Sigmoid colon (tissue), 7 donors: ENCODE results near the gene CRB2. TPM values are rescaled to one million over a fixed set of nuclear protein-coding genes. Genes with fewer than 3 reads are reported as not detected.

Experiments used
- DNase-seq: peaks from one replicate; pipeline ENCODE4 v3.0.0-alpha.2; 2019
- H3K27ac ChIP-seq, 4 donors: fragments of 200-600 bp; sonication (generic); one replicate each; pipeline ENCODE4 v1.5.1; 2016 to 2019; ENCODE audit warnings: mild to moderate bottlenecking in 1 of 4
- H3K27me3 ChIP-seq, 3 donors: fragments of 200-600 bp; sonication (generic); one replicate each; pipeline ENCODE4 v1.5.1; 2019; ENCODE audit warnings: mild to moderate bottlenecking in 1 of 3
- H3K36me3 ChIP-seq, 4 donors: fragments of 200-600 bp; sonication (generic); one replicate each; pipeline ENCODE4 v1.5.1; 2016 to 2019
- H3K4me1 ChIP-seq, 4 donors: fragments of 200-600 bp; sonication (generic); one replicate each; pipeline ENCODE4 v1.5.1; 2017 to 2019
- H3K4me3 ChIP-seq, 4 donors: fragments of 200-600 bp; sonication (generic); one replicate each; pipeline ENCODE4 v1.5.1; 2017 to 2019; ENCODE audit warnings: mild to moderate bottlenecking in 2 of 4, moderate library complexity in 1 of 4
- H3K9me3 ChIP-seq, 4 donors: fragments of 200-600 bp in 3 of 4; sonication (generic) in 3 of 4; one replicate each; pipeline versions ENCODE4 v1.5.1 to v1.6.1; 2013 to 2019
- CTCF ChIP-seq, 4 experiments: fragments of 450-650 bp in 3 of 4; fragments of 200-600 bp in 1 of 4; IDR thresholded peaks; one replicate each; pipeline ENCODE4 v1.5.1; 2016 to 2019; ENCODE audit warnings: antibody characterized with exemption in 4 of 4, mild to moderate bottlenecking in 3 of 4, moderate library complexity in 2 of 4
- EP300 ChIP-seq, 4 donors: sonication (generic); formaldehyde crosslinking; IDR thresholded peaks; one replicate each; pipeline ENCODE4 v1.6.1; 2017; ENCODE audit warnings: antibody characterized with exemption in 4 of 4
- POLR2A ChIP-seq, 2 donors: fragments of 450-650 bp; IDR thresholded peaks; one replicate each; pipeline ENCODE4 v1.6.1; 2016; ENCODE audit warnings: antibody characterized with exemption in 2 of 2, mild to moderate bottlenecking in 2 of 2, moderate library complexity in 2 of 2
- POLR2AphosphoS5 ChIP-seq, 4 donors: sonication (generic); formaldehyde crosslinking; IDR thresholded peaks; one replicate each; pipeline ENCODE4 v1.6.1; 2017; ENCODE audit warnings: antibody characterized with exemption in 4 of 4
- WGBS, 2 donors: extraction: QIAGEN DNeasy Blood & Tissue Kit; methylation state at CpG; one replicate each; pipeline ENCODE4 v1.1.7; 2013; 5-methylcytosine and 5-hydroxymethylcytosine counted together
- intact Hi-C: fragments of 100-400 bp; cut with DNase I; formaldehyde crosslinking; loops from one replicate; pipeline ENCODE4 v1.15.1; 2023
- polyA plus RNA-seq, 3 donors: library from polyadenylated mRNA; stranded (reverse); fragments of 200-250 nt; gene quantifications; one replicate each; pipeline ENCODE4 v1.2.3, GENCODE V29; 2013
- total RNA-seq, 4 donors: library from RNA; depleted of rRNA; stranded (reverse); fragments of >200 nt; gene quantifications; one replicate each; pipeline ENCODE4 v1.1.0, GENCODE V29; 2016
- donor health status: healthy with polysubstance abuse.
- donor health status: Bipolar disorder and iron deficiency.
- donor health status: healthy.

CRB2 gene
- total and polyA plus RNA-seq, 7 donors, result 0.14 to 0.79 (median 0.40) TPM; not detected in 3

GRCh38 chr9:123354806-123355508 lies 1.0 kb upstream of the CRB2 start:
- H3K36me3 ChIP-seq, result no peaks in the 10 kb centered on the region
- DNase-seq, result no peak
- TF ChIP-seq CTCF (IDR thresholded peaks at IDR 0.05), result no peak
- TF ChIP-seq POLR2AphosphoS5 (IDR thresholded peaks at IDR 0.05), result no peak
- TF ChIP-seq EP300 (IDR thresholded peaks at IDR 0.05), result no peak
- no peak for TF ChIP-seq POLR2A (IDR thresholded peaks at IDR 0.05)
- no peaks in the 10 kb centered on the region for H3K9me3 ChIP-seq
- H3K4me3 ChIP-seq, result no peak overlapping the region
- intact Hi-C loops, result loop anchor here (1.0 to 10.0 kb wide), 2 partner anchors 30 to 340 kb away; no protein-coding TSS in a partner anchor
- peaks cover 0 to 23% (median 9%) of the 10 kb centered on the region in 4 donors for H3K4me1 ChIP-seq
- peaks cover 0 to 28% (median 3%) of the 10 kb centered on the region in 3 donors for H3K27me3 ChIP-seq
- WGBS, 2 donors, result 53 to 59% methylated on average over 9 of the region's 9 CpGs
- no peak overlapping the region for H3K27ac ChIP-seq

GRCh38 chr9:123356851-123357742 lies 1.1 kb downstream of the CRB2 start:
- peaks cover 0 to 28% (median 3%) of the 10 kb centered on the region in 3 donors for H3K27me3 ChIP-seq
- H3K9me3 ChIP-seq, result no peaks in the 10 kb centered on the region
- TF ChIP-seq POLR2AphosphoS5 (IDR thresholded peaks at IDR 0.05), result no peak
- H3K27ac ChIP-seq, result no peak overlapping the region
- no peaks in the 10 kb centered on the region for H3K36me3 ChIP-seq
- H3K4me3 ChIP-seq, result no peak overlapping the region
- no peak for DNase-seq
- peaks cover 0 to 31% (median 14%) of the 10 kb centered on the region in 4 donors for H3K4me1 ChIP-seq
- intact Hi-C loops, result loop anchor here (10.0 kb wide), 1 partner anchor 342 kb away; no protein-coding TSS in a partner anchor
- WGBS, 2 donors, result 51 to 79% methylated on average over 19 of the region's 19 CpGs

- 88 to 96% methylated on average over 2 of the region's 2 CpGs for WGBS, 2 donors
- Histone ChIP-seq H3K27me3 (peaks cover 0 to 28% (median 3%) of the 10 kb centered on the region in 3 donors), H3K9me3 (no peaks in the 10 kb centered on the region), H3K36me3 (no peaks in the 10 kb centered on the region), H3K4me1 (peaks cover 0 to 31% (median 14%) of the 10 kb centered on the region in 4 donors), H3K27ac (no peak overlapping the region), H3K4me3 (no peak overlapping the region)
- TF ChIP-seq EP300 (IDR thresholded peaks at IDR 0.05), result no peak
- no peak for TF ChIP-seq POLR2A (IDR thresholded peaks at IDR 0.05)
- no peak for TF ChIP-seq POLR2AphosphoS5 (IDR thresholded peaks at IDR 0.05)
- no peak for TF ChIP-seq CTCF (IDR thresholded peaks at IDR 0.05)
- no peak for DNase-seq
- intact Hi-C loops, result loop anchor here (10.0 kb wide), 1 partner anchor 343 kb away; no protein-coding TSS in a partner anchor
These were observed 1.7 kb downstream of the CRB2 start for GRCh38 chr9:123357743-123358059.

DNA sequence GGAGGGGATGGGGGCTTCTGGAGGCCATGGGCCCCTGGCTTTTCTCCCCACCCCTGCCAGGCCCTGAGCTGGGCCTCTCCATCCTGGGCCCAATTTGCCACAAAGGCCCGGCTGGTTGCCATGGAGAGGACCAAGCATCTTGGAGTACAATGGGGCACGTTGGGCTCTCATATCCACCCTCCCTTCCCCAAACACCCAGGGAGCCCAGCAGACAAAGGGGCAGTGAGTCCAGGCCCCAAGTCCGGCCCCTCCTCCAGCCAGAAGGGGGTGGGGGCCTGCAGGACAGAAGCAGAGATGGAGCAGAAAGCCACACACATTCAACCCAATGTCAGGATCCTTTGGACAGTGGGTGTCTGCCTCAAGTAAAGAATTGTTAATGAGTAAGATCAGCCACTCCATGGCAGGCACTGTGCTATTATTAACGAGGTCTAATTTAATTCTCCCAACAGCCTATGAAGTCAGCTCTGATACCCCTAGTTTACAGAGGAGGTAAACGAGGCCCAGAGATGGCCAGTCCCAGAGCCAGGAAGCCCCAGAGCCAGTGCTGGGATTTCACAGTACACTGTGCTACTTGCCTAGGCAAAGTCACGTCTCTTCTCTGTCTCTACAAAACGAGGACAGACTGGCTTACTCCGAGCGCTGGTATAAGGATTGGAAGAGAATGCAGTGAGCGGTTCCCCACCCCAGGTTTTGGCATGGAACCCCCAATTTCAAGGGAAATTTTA lies 2.3 kb downstream of the CRB2 start:
- Histone ChIP-seq H3K4me1 (peaks cover 0 to 31% (median 14%) of the 10 kb centered on the region in 4 donors), H3K27me3 (peaks cover 0 to 28% (median 3%) of the 10 kb centered on the region in 3 donors), H3K27ac (no peak overlapping the region), H3K4me3 (no peak overlapping the region), H3K36me3 (no peaks in the 10 kb centered on the region), H3K9me3 (no peaks in the 10 kb centered on the region)
- 80 to 86% methylated on average over 10 of the region's 10 CpGs for WGBS, 2 donors
- DNase-seq, result no peak
- TF ChIP-seq POLR2A (IDR thresholded peaks at IDR 0.05) (no peak), POLR2AphosphoS5 (IDR thresholded peaks at IDR 0.05) (no peak), CTCF (IDR thresholded peaks at IDR 0.05) (no peak), EP300 (IDR thresholded peaks at IDR 0.05) (no peak)
- intact Hi-C loops, result loop anchor here (10.0 kb wide), 1 partner anchor 344 kb away; no protein-coding TSS in a partner anchor
